Lung (tissue), 12 donors: Measurements from ENCODE around the gene C1GALT1. TPM values are rescaled to one million over a fixed set of nuclear protein-coding genes. Genes with fewer than 3 reads are reported as not detected.

Experiments used
- ATAC-seq: fragments of 200-7000 bp; cut with Tn5 transposase; one replicate; pipeline ENCODE4 v1.9.1; 2020; ENCODE audit warnings: moderate number of reproducible peaks; ENCODE audit not compliant: insufficient read depth, low FRiP score
- DNase-seq, 3 donors: peaks; one replicate each; pipeline ENCODE4 v3.0.0-alpha.2; 2013 to 2017
- H3K27ac ChIP-seq, 2 donors: one replicate each; pipeline ENCODE4 v1.5.1; 2013; ENCODE audit warnings: mild to moderate bottlenecking in 2 of 2, moderate library complexity in 2 of 2, control low read depth in 1 of 2, inconsistent platforms in 1 of 2, low read depth in 1 of 2, low read length in 1 of 2
- H3K27me3 ChIP-seq, 3 donors: one replicate each; pipeline ENCODE4 v1.5.1; 2013; ENCODE audit warnings: low read length in 2 of 3; ENCODE audit not compliant: control insufficient read depth in 3 of 3, insufficient read depth in 3 of 3
- H3K36me3 ChIP-seq, 4 donors: one replicate each; pipeline ENCODE4 v1.5.1; 2013; ENCODE audit warnings: low read length in 4 of 4, mild to moderate bottlenecking in 1 of 4, moderate library complexity in 1 of 4; ENCODE audit not compliant: control insufficient read depth in 4 of 4, insufficient read depth in 4 of 4
- H3K4me1 ChIP-seq, 5 donors: one replicate each; pipeline ENCODE4 v1.5.1; 2013; ENCODE audit warnings: low read length in 5 of 5, mild to moderate bottlenecking in 2 of 5, moderate library complexity in 1 of 5; ENCODE audit not compliant: control insufficient read depth in 5 of 5, insufficient read depth in 5 of 5
- H3K4me3 ChIP-seq: one replicate; pipeline ENCODE4 v1.5.1; 2013; ENCODE audit warnings: mild to moderate bottlenecking, control low read depth, moderate library complexity
- H3K9ac ChIP-seq, 2 donors: one replicate each; pipeline ENCODE4 v1.5.1; 2013; ENCODE audit warnings: low read length in 2 of 2, control low read depth in 1 of 2; ENCODE audit not compliant: insufficient read depth in 1 of 2
- H3K9me3 ChIP-seq, 4 donors: one replicate each; pipeline ENCODE4 v1.5.1; 2013; ENCODE audit warnings: low read length in 3 of 4, mild to moderate bottlenecking in 1 of 4, moderate library complexity in 1 of 4; ENCODE audit not compliant: control insufficient read depth in 4 of 4, insufficient read depth in 3 of 4
- WGBS, 2 donors: extraction: QIAGEN DNeasy Blood & Tissue Kit; methylation state at CpG; one replicate each; pipeline ENCODE4 v1.1.7; 2013; 5-methylcytosine and 5-hydroxymethylcytosine counted together
- polyA plus RNA-seq, 2 donors: library from polyadenylated mRNA; stranded (reverse); fragments of 200-250 nt; gene quantifications; one replicate each; pipeline ENCODE4 v1.2.1, GENCODE V29; 2013
- total RNA-seq, 2 donors: library from RNA; depleted of rRNA in 1 of 2; stranded (reverse); fragments of >200 nt in 1 of 2; gene quantifications; one replicate each; pipeline ENCODE4 v1.2.1, GENCODE V29; 2014 to 2021
- TF ChIP-seq, protein P1 (sequence below): IDR thresholded peaks from 2 replicates; pipeline ENCODE4 v1.5.1; 2012; ENCODE audit warnings: mild to moderate bottlenecking; ENCODE audit errors: control extremely low read depth, extremely low read depth
- donor health status: control.
- donor health status: control.
- donor health status: Bipolar disorder and iron deficiency.
- donor health status: healthy.
- donor health status: DM: yes; HTN: yes; CAD: no.

C1GALT1 gene
- total and polyA plus RNA-seq, 4 donors: 10.5 to 39.5 (median 23.3) TPM

DNA sequence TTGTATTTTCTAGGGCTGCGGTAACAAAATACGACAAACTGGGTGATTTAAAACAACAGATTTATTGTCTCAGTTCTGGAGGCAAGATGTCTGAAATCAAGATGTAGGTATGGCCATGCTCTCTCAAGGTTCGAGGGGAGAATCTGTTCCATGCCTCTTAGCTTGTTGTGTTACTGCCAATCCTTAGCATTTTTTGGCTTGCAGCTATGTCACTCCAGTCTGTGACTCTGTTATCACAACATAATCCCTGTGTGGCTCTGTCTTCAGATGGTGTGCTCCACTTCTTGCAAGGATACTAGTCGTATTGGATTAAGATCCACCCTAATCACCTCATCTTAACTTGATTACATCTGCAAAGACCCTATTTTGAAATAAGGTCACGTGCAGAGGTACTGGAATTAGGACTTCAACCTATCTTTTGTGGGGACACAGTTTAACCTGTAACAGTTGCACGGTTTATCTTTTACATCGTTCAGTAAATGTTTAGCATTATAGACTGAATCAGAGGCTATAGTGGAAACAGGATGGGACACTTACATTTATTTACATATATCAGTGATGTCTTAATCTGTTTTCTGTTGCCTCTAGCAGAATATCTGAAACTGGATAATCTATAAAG is 3.1 kb downstream of the C1GALT1 start:
- Histone ChIP-seq H3K4me1 (peaks cover 0 to 17% (median 8%) of the 10 kb centered on the region in 5 donors), H3K4me3 (no peak overlapping the region), H3K27ac (no peak overlapping the region), H3K27me3 (no peaks in the 10 kb centered on the region), H3K9me3 (no peaks in the 10 kb centered on the region), H3K9ac (no peak overlapping the region), H3K36me3 (no peaks in the 10 kb centered on the region)
- ATAC-seq (no peak), DNase-seq (no peak)
- TF ChIP-seq, protein P1, sequence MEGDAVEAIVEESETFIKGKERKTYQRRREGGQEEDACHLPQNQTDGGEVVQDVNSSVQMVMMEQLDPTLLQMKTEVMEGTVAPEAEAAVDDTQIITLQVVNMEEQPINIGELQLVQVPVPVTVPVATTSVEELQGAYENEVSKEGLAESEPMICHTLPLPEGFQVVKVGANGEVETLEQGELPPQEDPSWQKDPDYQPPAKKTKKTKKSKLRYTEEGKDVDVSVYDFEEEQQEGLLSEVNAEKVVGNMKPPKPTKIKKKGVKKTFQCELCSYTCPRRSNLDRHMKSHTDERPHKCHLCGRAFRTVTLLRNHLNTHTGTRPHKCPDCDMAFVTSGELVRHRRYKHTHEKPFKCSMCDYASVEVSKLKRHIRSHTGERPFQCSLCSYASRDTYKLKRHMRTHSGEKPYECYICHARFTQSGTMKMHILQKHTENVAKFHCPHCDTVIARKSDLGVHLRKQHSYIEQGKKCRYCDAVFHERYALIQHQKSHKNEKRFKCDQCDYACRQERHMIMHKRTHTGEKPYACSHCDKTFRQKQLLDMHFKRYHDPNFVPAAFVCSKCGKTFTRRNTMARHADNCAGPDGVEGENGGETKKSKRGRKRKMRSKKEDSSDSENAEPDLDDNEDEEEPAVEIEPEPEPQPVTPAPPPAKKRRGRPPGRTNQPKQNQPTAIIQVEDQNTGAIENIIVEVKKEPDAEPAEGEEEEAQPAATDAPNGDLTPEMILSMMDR: no peak
- WGBS, 2 donors: 89 to 91% methylated on average over 7 of the region's 7 CpGs

GRCh38 chr7:7188091-7188490 is 5.7 kb downstream of the C1GALT1 start:
- H3K9me3 ChIP-seq: no peaks in the 10 kb centered on the region
- no peaks in the 10 kb centered on the region for H3K27me3 ChIP-seq
- no peak overlapping the region for H3K4me3 ChIP-seq
- H3K4me1 ChIP-seq: peaks cover 0 to 16% (median 3%) of the 10 kb centered on the region in 5 donors
- DNase-seq (no peak), ATAC-seq (no peak)
- H3K27ac ChIP-seq: no peak overlapping the region
- H3K36me3 ChIP-seq: no peaks in the 10 kb centered on the region
- H3K9ac ChIP-seq: no peak overlapping the region
- TF ChIP-seq, protein P1: no peak

GRCh38 chr7:7188742-7189141 is 6.4 kb downstream of the C1GALT1 start:
- no peak overlapping the region for H3K4me3 ChIP-seq
- peaks cover 0 to 16% (median 3%) of the 10 kb centered on the region in 5 donors for H3K4me1 ChIP-seq
- no peak for DNase-seq
- no peaks in the 10 kb centered on the region for H3K27me3 ChIP-seq
- TF ChIP-seq, protein P1: no peak
- H3K9ac ChIP-seq: no peak overlapping the region
- no peak for ATAC-seq
- 93 to 96% methylated on average over 4 of the region's 4 CpGs for WGBS, 2 donors
- no peaks in the 10 kb centered on the region for H3K36me3 ChIP-seq
- H3K9me3 ChIP-seq: no peaks in the 10 kb centered on the region
- H3K27ac ChIP-seq: no peak overlapping the region

DNA sequence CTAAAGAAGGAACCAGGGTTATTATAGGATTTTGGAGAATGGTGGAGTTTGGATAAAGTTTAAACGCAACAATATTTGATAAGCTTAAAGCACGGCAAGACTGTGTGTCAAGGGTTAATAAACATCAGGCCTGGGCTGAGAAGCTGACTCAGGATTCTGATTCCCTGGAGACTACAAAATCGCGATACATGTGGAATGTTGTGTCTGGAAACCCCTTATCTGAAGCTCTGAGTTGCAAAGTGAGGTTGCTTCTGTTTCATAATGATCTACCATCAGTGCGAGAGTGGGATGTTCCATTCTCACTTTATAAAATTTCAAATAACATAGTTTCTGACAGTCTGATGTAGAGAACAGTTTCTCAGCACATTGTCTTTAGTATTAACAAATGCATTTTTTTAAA is 7.8 kb downstream of the C1GALT1 start:
- DNase-seq (peak in 2 of 3 donors; percentile 28 to 50), ATAC-seq (no peak)
- Histone ChIP-seq H3K4me1 (peaks cover 0 to 18% (median 3%) of the 10 kb centered on the region in 5 donors), H3K9ac (peak overlapping the region in 1 of 2 donors; percentile 34), H3K27me3 (no peaks in the 10 kb centered on the region), H3K27ac (no peak overlapping the region), H3K9me3 (no peaks in the 10 kb centered on the region), H3K4me3 (no peak overlapping the region), H3K36me3 (no peaks in the 10 kb centered on the region)
- TF ChIP-seq, protein P1: no peak
- WGBS, 2 donors: 63 to 76% methylated on average over 5 of the region's 5 CpGs
